Fibroblast of skin of right quadriceps (primary cell): ENCODE measurements around the gene MYH1.
A peak's percentile ranks its signal among the peaks of the same experiment; 100 is the strongest.

Experiments
- DNase-seq: peaks from one replicate; pipeline ENCODE4 v3.0.0-alpha.2; 2013

The MYH1 gene

GRCh38 chr17:10477701-10478100 is 40.6 kb downstream of the MYH1 start:
- DNase-seq = no peak

- DNase-seq = peak; percentile 6
These were observed 43.8 kb downstream of the MYH1 start for GRCh38 chr17:10474536-10474935.

- peak; percentile 3 for DNase-seq
These were observed 46.5 kb downstream of the MYH1 start for GRCh38 chr17:10471858-10472257.

GRCh38 chr17:10469459-10469858 is 48.9 kb downstream of the MYH1 start, which contains the start of gene MYH4:
Gene MYH4, minus strand, starts transcription at chr17:10469559. Its CDS starts 2,814 bp downstream, at chr17:10466745.
- DNase-seq = no peak

DNA sequence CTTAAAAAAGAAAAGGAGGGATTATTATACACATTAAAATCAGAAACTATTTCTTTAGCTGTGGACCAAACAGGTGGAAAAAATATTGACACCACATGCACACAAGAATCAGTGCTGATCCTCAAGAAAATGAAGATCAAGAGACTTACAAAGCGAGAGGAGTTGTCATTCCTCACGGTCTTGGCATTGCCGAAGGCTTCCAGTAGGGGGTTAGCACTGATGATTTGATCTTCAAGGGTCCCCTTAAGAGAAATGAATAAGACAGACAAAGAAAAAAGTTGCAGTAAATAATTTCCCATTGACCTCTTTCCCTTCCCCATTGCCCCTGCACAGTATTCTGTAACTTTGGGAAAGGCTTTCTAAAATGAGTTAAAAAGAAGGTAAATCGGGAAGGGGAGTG is 54.9 kb downstream of the MYH1 start:
- DNase-seq = no peak

- no peak for DNase-seq
These were observed 58.3 kb downstream of the MYH1 start for GRCh38 chr17:10460062-10460461.

DNA sequence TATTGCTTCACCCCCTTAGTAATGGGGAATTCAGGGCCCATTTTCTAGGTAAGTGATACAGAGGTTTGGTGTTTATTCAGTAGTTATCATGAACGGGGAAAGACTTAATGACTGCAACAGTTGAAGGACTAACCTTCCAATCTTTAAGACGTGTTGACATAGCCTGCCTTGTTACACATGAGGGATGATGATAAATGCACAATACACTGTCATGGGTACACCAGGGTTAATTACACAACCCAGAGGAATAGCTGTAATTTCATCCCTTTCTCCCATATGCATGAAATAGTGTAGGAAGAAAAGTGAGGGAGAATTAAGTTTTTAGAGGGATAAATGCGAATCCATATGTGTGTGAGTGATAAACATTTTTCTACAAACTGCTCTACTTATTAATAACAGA is 59.6 kb downstream of the MYH1 start:
- DNase-seq = no peak

GRCh38 chr17:10457952-10458351 is 60.4 kb downstream of the MYH1 start:
- DNase-seq = no peak

- DNase-seq = no peak
These were observed 71.1 kb downstream of the MYH1 start for GRCh38 chr17:10447026-10447931.
